GM23338 (cell line): ENCODE results near the gene OCEL1.

Experiments
- CTCF ChIP-seq, 2 experiments: fragments of 200-600 bp in 1 of 2; sonication (generic) in 1 of 2; conservative IDR thresholded peaks; 2 replicates each; pipeline versions ENCODE4 v1.5.1 to v1.6.1; 2016 to 2017; ENCODE audit warnings: antibody characterized with exemption in 2 of 2, low read depth in 2 of 2, mild to moderate bottlenecking in 2 of 2, moderate library complexity in 1 of 2
- EZH2 ChIP-seq: fragments of 200-600 bp; sonication (generic); IDR thresholded peaks from one replicate; pipeline ENCODE4 v1.8.0; 2017; ENCODE audit warnings: antibody characterized with exemption, mild to moderate bottlenecking, low read depth; ENCODE audit not compliant: unreplicated experiment
- EZH2phosphoT487 ChIP-seq: fragments of 200-600 bp; sonication (generic); IDR thresholded peaks from one replicate; pipeline ENCODE4 v1.8.1; 2018; ENCODE audit warnings: antibody characterized with exemption; ENCODE audit not compliant: unreplicated experiment
- POLR2AphosphoS5 ChIP-seq: IDR thresholded peaks from 2 replicates; pipeline ENCODE4 v1.6.1; 2016; ENCODE audit warnings: antibody characterized with exemption, low read depth

DNA sequence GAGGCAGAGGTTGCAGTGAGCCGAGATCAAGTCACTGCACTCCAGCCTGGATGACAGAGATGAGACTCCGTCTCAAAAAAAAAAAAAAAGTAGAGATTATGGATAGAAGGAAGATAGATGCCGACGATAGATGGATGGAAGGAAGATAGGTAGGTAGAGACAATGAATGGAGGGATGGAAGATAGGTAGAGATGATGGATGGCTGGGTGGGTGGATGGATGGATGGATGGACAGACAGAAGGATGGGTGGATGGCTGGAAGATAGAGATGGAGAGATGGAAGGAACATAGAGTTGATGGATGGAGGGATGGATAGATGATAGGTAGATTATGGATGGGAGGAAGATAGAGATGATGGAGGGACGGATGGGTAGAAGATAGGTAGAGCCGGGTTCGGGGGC lies 29.4 kb upstream of the OCEL1 start:
- TF ChIP-seq CTCF (conservative IDR thresholded peaks at IDR 0.05; ENCODE audit: low read depth in 2 of 2) (no peak), EZH2phosphoT487 (no peak), POLR2AphosphoS5 (no peak), EZH2 (no peak)
